ENCODE data around the gene LSAMP. TPM values are rescaled to one million over a fixed set of nuclear protein-coding genes. Genes with fewer than 3 reads are reported as not detected.

Gene LSAMP
- total and polyA plus RNA-seq, 2 donors (not counting 3 experiments of a cell fraction or from before 2014, with no cell fraction given) = not detected

GRCh38 chr3:116077557-116077956 lies 367.7 kb downstream of the LSAMP start:
- no peaks in the 10 kb centered on the region for H3K9me1 ChIP-seq (replicated peaks; ENCODE audit: control insufficient read depth, extremely low read depth, insufficient read depth, low read length)
- CTCF ChIA-PET = no interaction called here
- no peak overlapping the region for H3K4me2 ChIP-seq (ENCODE audit: insufficient read depth, low read length)
- H3K9me3 ChIP-seq (replicated peaks; ENCODE audit: control insufficient read depth, insufficient read depth, low read length) = no peaks in the 10 kb centered on the region
- intact Hi-C loops (cut with micrococcal nuclease) = no loop called here
- no peaks in the 10 kb centered on the region for H3K79me2 ChIP-seq (ENCODE audit: control insufficient read depth, insufficient read depth, low read length)
- no peaks in the 10 kb centered on the region for H3K27me3 ChIP-seq (ENCODE audit: control insufficient read depth in 2 of 2, insufficient read depth in 2 of 2, low read length in 2 of 2)
- no peak overlapping the region for H3K9ac ChIP-seq (replicated peaks; ENCODE audit: extremely low read depth, insufficient read depth, low read length)
- POLR2A ChIA-PET = no interaction called here
- BruUV-seq (replicated peaks) = no TSS peak
- DNase-seq (ENCODE audit: low read depth, low spot score) = no peak
- no peaks in the 10 kb centered on the region for H3K4me1 ChIP-seq (ENCODE audit: control insufficient read depth, extremely low read depth, insufficient read depth, low read length)
- no peak overlapping the region for H3K4me3 ChIP-seq (replicated peaks in 1 of 3; ENCODE audit: insufficient read depth in 1 of 3, low read depth in 1 of 3, low read length in 3 of 3)
- no peak for FAIRE-seq
- dilution Hi-C loops (cut with MboI; ENCODE audit: extremely low pct_ligation_motif_present, low sequenced_read_pairs) = no loop called here
- H2AFZ ChIP-seq (ENCODE audit: low read depth, low read length) = no peak overlapping the region
- no peak overlapping the region for H3K27ac ChIP-seq (ENCODE audit: insufficient read depth, low read depth, low read length)
- no peaks in the 10 kb centered on the region for H4K20me1 ChIP-seq (replicated peaks; ENCODE audit: control insufficient read depth, extremely low read depth, insufficient read depth, low read length)
- no peak for TF ChIP-seq MYC (IDR thresholded peaks at IDR 0.05; ENCODE audit: low read depth, low read length)
- TF ChIP-seq MAX (IDR thresholded peaks at IDR 0.05; ENCODE audit: insufficient read depth, insufficient read length) = no peak
- no peak for TF ChIP-seq EZH2 (IDR thresholded peaks at IDR 0.05; ENCODE audit: borderline replicate concordance, low read depth, low read length, severe bottlenecking)
- no peak for TF ChIP-seq FOS (IDR thresholded peaks at IDR 0.05; ENCODE audit: borderline replicate concordance, insufficient read depth, low read length)
- TF ChIP-seq, protein P1, sequence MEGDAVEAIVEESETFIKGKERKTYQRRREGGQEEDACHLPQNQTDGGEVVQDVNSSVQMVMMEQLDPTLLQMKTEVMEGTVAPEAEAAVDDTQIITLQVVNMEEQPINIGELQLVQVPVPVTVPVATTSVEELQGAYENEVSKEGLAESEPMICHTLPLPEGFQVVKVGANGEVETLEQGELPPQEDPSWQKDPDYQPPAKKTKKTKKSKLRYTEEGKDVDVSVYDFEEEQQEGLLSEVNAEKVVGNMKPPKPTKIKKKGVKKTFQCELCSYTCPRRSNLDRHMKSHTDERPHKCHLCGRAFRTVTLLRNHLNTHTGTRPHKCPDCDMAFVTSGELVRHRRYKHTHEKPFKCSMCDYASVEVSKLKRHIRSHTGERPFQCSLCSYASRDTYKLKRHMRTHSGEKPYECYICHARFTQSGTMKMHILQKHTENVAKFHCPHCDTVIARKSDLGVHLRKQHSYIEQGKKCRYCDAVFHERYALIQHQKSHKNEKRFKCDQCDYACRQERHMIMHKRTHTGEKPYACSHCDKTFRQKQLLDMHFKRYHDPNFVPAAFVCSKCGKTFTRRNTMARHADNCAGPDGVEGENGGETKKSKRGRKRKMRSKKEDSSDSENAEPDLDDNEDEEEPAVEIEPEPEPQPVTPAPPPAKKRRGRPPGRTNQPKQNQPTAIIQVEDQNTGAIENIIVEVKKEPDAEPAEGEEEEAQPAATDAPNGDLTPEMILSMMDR (IDR thresholded peaks at IDR 0.05; ENCODE audit: extremely low read depth in 1 of 2, insufficient read depth in 1 of 2, low read depth in 1 of 2, low read length in 2 of 2) = no peak
- no peak for TF ChIP-seq JUN (IDR thresholded peaks at IDR 0.05; ENCODE audit: borderline replicate concordance, insufficient read depth, insufficient read length, low read depth)
- no peak for TF ChIP-seq GATA2 (IDR thresholded peaks at IDR 0.05; ENCODE audit: insufficient read depth, insufficient read length, low read depth, low read length)
- no peak for TF ChIP-seq POLR2A (IDR thresholded peaks at IDR 0.05; ENCODE audit: low read depth, low read length)
- no peak for TF ChIP-seq POLR2AphosphoS5 (IDR thresholded peaks at IDR 0.05; ENCODE audit: insufficient read depth, low read depth, low read length)
- H3K36me3 ChIP-seq (ENCODE audit: control insufficient read depth in 2 of 2, extremely low read depth in 1 of 2, insufficient read depth in 2 of 2, low read length in 2 of 2) = no peaks in the 10 kb centered on the region
